OCI-LY7 (cell line): Measurements from ENCODE around the gene EPB42.

Experiments used
- EZH2phosphoT487 ChIP-seq: fragments of 200-600 bp; sonication (generic); IDR thresholded peaks from 2 replicates; pipeline ENCODE4 v1.6.1; 2018; ENCODE audit warnings: low read depth, borderline replicate concordance, mild to moderate bottlenecking, mixed run types, antibody characterized with exemption, low read length, moderate library complexity, mixed read lengths
- TF ChIP-seq, protein P1 (sequence below): fragments of 200-600 bp; sonication (generic); conservative IDR thresholded peaks from 2 replicates; pipeline ENCODE4 v1.5.1; 2014; ENCODE audit warnings: mild to moderate bottlenecking, antibody characterized with exemption, low read length, moderate library complexity, mixed read lengths

DNA sequence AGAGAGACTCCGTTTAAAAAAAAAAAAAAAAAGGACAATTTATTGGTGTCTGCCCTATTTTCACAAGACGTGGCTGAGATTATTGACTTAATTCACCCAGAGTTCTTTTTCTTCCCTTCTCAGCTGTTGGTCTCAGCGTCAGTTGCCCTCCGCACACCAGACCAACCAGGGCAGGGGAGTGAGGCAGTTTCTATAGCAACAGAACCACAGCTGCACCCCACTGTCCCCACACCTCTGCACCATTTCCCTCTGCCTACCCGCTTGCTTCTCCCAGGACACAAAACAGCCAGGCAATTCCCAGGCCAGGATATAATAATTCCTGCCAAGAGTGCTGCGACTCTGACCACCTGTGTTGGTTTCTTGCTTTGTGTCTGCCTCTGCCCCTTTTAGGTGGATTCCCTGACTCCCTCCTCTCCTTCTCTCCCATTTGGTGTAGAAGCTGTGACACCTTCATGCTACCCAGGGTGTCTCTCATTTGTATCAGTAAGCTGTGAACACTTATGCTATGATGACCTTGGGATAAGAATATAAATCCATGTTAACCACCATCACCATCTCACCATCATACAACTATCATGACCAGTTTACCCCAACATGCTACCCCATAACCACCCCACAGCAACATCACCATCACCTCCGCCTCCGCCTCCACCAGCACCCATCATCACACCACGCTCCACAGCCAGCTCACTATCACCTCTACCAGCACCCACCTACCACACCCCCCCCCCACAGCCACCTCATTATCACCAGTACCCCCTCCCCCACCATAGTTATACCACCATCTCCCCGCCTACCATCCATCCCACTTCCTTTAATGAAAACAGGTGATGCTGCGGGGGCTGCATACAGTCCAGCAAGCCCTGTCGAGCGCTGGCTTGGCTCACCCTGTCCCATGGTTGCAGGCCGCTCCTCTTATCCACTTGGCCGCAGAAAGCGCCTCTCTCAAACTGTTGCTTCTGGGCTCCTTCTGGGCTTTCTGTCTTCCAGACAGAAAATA, 589 bp downstream of the EPB42 start:
- TF ChIP-seq, protein P1, sequence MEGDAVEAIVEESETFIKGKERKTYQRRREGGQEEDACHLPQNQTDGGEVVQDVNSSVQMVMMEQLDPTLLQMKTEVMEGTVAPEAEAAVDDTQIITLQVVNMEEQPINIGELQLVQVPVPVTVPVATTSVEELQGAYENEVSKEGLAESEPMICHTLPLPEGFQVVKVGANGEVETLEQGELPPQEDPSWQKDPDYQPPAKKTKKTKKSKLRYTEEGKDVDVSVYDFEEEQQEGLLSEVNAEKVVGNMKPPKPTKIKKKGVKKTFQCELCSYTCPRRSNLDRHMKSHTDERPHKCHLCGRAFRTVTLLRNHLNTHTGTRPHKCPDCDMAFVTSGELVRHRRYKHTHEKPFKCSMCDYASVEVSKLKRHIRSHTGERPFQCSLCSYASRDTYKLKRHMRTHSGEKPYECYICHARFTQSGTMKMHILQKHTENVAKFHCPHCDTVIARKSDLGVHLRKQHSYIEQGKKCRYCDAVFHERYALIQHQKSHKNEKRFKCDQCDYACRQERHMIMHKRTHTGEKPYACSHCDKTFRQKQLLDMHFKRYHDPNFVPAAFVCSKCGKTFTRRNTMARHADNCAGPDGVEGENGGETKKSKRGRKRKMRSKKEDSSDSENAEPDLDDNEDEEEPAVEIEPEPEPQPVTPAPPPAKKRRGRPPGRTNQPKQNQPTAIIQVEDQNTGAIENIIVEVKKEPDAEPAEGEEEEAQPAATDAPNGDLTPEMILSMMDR: no peak
- TF ChIP-seq EZH2phosphoT487: no peak
